Fibroblast of pulmonary artery (primary cell): ENCODE data around the gene ROBO1.

Source experiments
- DNase-seq: peaks from one replicate; pipeline ENCODE4 v3.0.0-alpha.2; 2010; ENCODE audit warnings: low read depth
- H3K4me3 ChIP-seq: replicated peaks from 2 replicates; pipeline ENCODE4 v1.5.1; 2011; ENCODE audit warnings: low read depth, mild to moderate bottlenecking, control low read depth, low read length, moderate library complexity
- CTCF ChIP-seq: IDR thresholded peaks from 2 replicates; pipeline ENCODE4 v1.5.1; 2011; ENCODE audit warnings: mild to moderate bottlenecking, control low read depth, low read length, inconsistent platforms; ENCODE audit errors: missing control alignments

ROBO1 gene

GRCh38 chr3:78633626-78634025, 1134.2 kb downstream of the ROBO1 start:
- H3K4me3 ChIP-seq = no peak overlapping the region
- no peak for TF ChIP-seq CTCF
- no peak for DNase-seq

GRCh38 chr3:78632925-78633553, 1134.8 kb downstream of the ROBO1 start:
- no peak overlapping the region for H3K4me3 ChIP-seq
- no peak for DNase-seq
- TF ChIP-seq CTCF = no peak

GRCh38 chr3:78629544-78629943, 1138.3 kb downstream of the ROBO1 start:
- no peak overlapping the region for H3K4me3 ChIP-seq
- no peak for TF ChIP-seq CTCF
- no peak for DNase-seq

- DNase-seq = no peak
- TF ChIP-seq CTCF = no peak
- no peak overlapping the region for H3K4me3 ChIP-seq
Observed at GRCh38 chr3:78621061-78621716, 1146.6 kb downstream of the ROBO1 start.

GRCh38 chr3:78614486-78614885, 1153.3 kb downstream of the ROBO1 start:
- no peak for TF ChIP-seq CTCF

GRCh38 chr3:78613421-78613879, 1154.3 kb downstream of the ROBO1 start:
- H3K4me3 ChIP-seq = no peak overlapping the region
- TF ChIP-seq CTCF = no peak
- DNase-seq = no peak

More at GRCh38 chr3:78614486-78614885, 1153.3 kb downstream of the ROBO1 start:
- H3K4me3 ChIP-seq = no peak overlapping the region
- no peak for DNase-seq
